Amniotic epithelial cell (primary cell): Measurements from ENCODE around the gene TNXB.

ENCODE experiments used
- DNase-seq: peaks from one replicate; pipeline ENCODE4 v3.0.0-alpha.2; 2010; ENCODE audit warnings: low read depth

The TNXB gene

DNA sequence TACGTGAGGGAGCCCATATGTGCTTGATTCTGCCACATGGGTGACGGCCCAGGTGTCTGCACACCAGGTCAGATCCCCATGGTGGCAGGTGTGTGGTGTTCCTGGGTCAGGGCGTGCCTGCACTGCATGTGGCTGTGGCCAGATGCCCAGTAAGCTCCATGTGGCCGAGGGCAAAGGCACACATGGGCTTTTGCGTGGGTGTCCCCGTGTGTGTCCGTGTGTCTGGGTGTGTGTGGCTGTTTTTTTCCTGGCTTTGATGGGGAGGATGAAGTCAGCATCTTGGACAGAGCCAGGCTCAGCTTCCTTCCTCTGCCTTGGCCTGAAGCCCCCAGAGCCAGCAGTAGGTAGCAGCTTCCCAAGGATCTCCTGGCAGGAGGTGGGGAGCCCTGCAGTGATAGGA lies 1.5 kb upstream of the TNXB start:
- DNase-seq: no peak

DNA sequence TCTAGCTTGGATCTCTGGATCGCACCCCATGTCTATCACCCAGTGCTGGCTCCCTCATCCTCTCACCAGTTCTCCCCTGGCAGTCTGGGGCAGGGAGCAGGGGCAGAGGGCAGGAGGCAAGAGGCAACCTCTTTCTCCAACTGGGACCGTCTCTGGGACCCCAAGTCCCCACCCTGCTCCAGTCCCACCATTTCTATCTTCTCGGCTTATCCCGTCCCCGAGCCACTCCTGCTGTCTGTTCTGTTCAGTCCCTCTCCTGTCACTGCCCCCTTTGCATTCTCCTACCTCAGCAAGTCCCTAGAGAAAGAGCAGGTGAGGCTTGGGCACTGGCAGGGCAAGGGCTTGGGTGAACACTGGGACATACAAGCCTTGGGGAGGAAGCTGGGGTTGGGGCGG lies 625 bp upstream of the TNXB start:
- no peak for DNase-seq

DNA sequence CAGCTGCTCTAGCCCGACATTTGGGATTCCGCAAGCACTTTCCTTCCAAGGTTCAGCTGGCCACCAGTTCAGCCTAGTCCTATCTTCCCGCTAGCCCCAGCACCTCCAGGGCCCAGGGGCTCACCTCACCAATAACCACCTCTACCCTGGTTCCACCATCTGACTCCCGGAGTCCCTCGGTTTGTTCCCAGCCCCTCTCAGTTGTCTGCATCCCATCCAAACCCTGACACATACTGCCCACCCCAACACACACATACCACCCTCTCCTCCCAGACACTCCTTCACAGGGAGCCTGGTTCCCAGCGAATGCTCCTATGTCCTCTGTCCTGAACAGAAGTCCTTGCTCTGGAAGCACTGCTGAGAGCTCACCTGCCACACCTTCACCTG lies 418 bp downstream of the TNXB start:
- DNase-seq: no peak

DNA sequence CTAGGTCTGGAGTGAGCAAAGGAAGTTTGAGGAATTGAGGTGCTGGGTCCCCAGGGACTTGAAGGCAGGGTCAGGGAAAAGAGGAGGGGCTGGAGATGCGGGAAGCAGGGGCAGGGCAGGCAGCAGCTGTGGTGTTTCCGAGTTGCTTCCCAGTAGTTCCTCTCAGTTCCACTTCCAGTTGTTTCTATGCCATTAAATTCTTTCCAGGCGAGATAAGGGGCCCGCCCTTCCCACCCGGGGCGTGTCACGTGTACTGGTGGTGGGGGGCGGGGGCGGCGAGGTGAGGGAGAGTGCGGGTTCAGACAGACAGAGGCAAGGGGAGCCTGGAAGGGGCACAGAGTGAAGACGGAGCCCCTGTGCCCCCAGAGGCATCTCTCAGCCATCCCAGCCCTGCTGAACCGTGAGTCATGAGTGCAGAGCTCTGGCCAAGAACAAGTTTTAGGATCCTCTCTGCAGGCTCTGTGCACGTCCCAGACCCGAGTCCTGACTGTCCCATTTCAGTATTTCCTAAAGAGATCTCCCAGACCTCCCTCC lies 977 bp downstream of the TNXB start:
- DNase-seq: no peak

DNA sequence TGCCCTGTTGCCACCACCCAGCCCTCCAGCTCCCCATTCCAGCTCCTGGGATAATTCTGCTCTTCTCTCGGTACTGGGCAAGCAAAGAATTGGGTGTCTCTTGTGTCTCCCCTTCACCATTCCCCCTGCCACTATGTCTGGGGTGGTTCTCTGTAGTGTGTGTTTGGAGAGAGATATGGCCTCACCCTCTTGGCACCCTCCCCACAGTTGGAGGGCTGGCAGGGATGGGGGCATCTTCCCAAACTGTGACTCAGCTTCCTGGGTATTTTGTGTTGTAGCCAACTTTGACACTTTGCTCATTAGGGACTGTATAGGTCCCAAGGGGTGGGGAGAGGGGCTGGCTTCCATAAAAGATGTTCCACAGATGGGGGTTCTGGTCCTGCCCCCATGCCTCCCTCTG lies 1.7 kb downstream of the TNXB start:
- DNase-seq: no peak

DNA sequence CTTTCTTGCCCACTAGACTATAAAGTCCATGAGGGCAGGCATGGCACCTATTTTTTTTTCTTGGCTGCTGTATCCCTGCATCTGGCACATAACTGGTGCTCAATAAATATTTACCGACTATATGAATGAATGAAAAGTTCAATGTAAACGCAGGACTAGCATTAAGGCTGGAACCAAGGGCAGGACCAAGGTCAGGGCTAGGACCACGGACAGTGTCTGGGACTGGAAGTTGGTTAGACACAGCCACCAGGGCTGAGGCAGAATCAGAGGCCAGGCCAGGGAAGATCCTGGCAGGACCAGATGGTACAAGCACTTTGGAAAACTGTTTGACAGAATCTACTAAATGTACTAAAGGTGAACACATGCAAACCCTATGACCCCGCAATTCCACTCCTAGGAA lies 3.7 kb downstream of the TNXB start:
- DNase-seq: no peak

DNA sequence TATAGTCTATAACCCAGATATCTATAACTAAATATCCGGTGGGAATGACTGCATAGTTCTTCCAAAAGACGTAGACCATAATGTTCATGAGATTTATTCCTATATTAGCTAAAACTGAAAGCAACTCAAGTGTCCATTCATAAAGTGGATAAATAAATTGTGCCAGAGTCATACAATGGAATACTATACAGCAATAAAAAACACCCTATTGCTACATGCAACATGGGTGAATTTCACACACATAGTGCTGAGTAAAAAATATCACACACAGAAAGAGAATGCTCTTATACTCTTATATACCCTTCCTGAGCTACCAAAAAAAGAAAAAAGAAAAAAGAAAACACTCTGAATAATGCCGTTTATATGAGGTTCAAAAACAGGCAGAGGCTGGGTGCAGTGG lies 6.9 kb downstream of the TNXB start:
- DNase-seq: no peak

DNA sequence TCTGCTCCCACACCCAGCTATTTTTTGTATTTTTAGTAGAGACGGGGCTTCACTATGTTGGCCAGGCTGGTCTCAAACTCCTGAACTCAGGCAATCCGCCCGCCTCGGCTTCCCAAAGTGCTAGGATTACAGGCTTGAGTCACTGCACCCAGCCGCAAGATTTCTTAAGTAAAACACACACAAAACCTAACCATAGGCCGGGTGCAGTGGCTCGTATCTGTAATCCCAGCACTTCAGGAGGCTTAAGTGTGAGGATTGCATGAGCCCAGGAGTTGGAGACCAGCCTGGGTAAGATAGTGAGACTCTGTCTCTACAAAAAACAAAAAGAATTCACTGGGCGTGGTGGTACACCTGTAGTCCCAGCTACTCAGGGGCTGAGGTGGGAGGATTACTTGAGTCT lies 8.9 kb downstream of the TNXB start:
- DNase-seq: peak; percentile 66

DNA sequence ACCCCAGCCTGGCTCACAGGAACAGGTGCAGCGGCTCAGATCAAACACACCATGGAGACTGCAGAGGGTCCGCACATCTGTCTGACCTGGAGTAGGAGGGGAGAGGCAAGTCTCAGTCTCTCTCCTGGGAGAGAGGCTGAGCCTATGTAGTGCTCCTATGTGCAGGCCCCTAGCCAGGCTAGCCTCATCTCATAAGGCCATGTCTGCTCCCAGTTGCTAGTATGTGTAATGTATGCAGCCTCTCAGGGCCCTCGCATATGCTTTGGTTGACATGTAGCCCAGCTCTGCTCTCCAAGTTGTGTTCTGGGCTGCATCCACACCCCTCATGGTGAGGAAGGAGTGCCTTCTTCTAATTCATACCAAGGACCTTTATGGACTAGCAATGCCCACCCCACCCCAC lies 11.8 kb downstream of the TNXB start:
- DNase-seq: no peak

DNA sequence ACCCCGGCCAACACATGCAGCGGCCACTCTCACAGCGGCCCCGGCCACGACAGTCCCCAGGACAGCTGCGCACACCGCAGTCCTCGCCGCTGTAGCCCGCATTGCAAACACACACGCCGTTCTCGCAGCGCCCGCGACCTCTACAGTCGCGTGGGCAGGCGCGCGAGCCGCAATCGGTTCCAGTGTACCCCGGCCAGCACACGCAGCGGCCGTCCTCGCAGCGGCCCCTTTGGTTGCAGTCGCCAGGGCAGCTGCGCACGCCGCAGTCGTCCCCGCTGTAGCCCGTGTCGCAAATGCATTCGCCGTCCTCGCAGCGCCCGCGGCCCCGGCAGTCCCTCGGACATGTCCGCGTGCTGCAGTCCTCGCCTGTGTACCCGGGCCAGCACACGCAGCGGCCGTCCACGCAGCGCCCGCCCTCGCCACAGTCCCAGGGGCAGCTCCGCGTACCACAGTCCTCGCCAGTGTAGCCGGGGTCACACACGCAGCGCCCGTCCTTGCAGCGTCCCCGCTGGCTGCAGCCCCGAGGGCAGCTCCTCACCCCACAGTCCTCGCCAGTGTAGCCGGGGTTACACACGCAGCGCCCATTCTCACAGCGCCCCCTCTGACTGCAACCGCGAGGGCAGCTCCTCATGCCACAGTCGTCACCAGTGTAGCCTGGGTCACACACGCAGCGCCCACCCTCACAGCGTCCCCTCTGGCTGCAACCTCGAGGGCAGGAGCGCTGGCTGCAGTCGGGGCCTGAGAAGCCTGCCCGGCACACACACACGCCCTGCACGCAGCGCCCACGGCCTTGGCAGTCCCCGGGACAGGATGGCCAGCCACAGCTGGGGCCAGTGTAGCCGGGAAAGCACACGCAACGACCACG lies 12.5 kb downstream of the TNXB start:
- DNase-seq: no peak

DNA sequence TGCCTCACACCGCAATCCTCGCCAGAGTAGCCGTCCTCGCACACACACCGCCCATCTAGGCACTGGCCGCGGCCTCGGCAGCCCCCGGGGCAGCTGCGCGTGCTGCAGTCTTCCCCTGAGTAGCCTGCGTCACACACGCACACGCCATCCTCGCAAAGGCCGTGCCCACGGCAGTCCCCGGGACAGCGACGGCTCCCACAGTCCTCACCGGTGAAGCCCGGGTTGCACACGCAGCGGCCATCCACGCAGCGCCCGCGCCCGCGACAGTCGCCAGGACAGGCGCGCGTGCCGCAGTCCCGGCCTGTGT lies 13.1 kb downstream of the TNXB start:
- DNase-seq: no peak

DNA sequence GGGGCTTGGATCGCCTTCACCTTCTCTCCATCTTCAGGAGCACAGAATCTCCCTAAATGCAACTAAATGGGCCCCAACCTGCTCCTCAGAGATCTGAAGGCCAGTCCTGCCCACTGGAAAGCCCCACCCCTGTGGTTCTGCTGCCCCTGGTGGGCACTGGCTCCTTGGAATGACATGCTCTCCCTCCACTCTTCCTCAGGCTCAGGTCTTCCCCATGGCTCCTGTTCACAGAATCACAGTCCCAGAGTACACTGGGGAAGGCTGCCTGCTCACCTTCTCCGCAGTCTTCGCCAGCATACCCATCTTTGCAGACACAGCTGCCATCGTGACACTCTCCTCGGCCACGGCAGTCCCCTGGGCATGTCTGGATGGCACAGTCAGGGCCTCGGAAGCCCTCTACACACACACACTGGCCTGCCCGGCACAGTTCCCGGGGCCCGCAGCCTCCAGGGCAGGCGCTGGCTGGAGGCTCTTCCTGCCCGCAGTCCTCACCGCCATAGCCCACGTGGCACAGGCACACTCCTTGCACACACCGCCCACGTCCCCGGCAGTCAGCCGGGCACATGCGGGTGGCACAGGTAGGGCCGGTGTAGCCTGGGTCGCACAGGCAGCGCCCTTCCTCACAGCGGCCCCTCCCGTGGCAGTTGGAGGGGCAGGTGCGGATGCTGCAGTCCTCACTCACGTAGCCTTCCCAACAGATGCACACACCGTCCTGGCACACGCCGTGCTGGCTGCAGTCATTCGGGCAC lies 13.6 kb downstream of the TNXB start:
- no peak for DNase-seq

DNA sequence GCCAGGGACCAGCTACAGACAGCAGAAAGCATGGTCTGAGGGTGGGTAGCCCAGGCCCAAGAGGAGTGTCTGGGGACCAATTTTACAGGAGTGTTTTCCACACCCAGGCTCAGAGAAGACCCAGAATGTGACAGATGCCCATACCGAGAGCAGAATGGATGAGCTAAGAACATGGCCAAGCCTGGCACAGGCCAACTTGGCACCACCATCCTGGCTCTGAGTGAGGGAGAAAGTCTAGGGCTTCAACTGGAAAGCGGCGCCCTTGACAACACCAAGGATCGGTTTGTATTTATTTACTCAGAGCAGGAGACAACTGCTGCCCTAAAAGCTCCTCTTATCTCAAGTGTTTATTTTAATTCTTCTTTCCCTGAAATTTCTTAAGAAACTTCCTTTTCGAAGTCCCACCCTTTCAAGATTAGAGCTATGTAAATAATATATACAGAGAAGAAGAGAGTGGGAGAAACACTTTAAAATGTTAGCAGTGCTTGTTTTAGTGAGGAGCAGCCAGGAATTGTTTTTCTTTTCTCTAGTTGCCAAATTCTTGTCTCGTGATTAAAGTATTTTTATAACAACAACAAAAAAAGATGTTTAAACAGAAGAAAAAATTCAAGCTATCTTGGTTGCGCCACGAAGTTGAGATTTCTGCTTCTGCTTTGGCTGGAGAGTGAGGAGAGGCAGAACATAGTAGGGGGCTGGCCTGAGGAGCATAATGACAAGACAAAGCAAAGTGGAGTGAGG lies 16.2 kb downstream of the TNXB start:
- peak; percentile 78 for DNase-seq

DNA sequence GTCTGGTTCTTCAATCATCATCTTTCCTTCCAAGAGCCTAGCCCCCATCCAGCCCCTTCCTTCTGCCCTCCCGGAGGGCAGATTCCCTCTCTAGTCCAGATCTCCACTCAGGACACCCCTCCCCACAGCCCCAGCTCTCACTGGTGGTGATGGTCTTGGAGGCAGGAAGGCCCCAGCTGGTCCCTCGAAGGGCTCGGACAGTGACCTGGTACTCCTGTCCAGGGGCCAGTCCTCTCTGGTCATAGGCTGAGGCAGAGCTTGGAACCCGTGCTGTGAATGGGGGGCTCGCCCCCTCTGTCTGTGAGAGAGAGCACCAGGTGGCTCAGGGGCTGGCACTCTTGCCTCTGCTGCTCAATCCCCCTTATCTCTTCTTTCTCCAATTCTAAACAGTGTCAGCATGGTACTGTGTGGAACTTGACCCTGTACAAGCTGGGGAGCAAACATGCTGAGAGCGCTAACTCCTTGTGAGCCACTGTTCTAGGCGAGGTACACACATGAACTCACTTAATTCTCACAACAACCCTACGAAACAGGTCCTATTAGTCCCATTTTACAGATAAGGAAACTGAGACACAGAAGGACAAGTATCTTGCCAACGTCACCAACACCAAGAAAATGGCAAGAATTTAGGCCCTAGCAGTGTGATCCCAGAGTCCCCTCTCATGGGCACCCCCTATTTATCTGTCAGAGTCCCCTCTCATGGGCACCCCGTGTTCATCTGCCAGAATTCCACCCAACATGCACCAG lies 19.9 kb downstream of the TNXB start:
- no peak for DNase-seq

DNA sequence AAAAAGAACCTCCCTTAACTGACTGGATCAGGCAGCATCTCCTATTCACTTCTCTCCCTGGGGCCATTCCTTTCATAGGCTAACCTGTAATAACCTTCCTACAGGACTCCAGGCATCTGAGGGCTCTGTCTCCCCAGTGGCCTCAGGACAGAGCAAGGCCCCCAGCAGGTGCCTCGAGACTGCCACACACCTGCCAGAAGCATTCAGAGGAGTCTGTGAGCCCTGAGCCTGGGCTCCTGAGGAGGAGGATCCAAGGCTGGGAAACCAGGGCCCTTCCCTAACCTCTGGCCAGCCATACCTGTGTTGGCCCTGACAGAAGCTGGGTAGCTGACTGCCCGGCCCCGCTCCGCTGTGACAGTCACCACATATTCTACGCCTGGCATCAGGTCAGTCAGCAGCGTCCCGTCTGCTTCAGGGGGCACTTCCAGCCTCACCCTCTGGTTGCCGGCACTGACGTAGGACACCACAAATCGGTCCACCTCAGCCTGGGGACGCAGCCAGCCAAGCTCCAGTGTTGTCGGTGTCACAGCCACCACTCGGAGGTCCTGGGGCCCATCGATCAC lies 20.6 kb downstream of the TNXB start:
- no peak for DNase-seq

DNA sequence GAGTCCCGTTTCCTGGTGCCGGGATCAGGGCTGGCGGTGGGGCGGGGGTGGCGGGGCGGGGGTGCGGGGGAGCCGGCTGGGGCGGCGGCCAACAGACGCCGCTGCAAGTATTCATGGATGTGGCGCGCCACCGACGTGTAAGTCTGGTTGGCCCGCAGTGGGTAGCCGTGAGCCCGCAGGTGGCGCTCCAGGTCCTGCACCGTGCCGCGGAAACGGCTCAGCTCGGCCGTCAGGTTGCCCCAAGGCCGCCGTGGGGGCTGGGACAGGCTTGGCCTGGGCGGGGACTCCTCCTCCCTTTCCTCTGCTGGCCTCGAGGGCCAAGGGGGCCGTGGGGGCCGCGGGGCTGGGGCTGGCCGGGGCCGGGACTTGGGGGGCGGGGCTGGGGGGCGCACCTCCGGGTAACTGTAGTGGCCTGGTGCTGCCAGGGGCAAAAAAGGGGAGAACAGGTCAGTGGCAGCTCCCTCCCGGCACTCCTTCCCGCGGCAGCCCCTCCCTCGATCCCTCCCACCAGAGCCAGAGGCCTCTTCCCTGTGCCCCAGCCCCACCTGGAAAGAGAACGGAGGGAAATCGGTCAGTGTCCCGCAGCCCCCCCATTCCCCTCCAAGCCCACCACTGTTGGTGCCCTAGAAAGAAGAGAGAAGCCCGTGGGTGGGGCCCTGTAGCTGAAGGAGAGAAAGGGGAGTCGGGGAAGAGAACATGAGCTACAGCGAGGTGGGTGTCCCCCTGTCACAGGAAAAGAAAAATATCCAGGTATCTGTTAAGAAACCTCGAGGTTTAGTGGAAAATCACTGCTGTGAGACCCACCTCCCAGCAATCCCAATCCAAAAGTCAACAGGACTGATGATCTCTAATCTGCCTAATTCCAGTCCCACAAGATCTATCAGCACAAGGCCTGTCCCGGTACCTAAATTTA lies 21.3 kb downstream of the TNXB start:
- peak; percentile 68 for DNase-seq

DNA sequence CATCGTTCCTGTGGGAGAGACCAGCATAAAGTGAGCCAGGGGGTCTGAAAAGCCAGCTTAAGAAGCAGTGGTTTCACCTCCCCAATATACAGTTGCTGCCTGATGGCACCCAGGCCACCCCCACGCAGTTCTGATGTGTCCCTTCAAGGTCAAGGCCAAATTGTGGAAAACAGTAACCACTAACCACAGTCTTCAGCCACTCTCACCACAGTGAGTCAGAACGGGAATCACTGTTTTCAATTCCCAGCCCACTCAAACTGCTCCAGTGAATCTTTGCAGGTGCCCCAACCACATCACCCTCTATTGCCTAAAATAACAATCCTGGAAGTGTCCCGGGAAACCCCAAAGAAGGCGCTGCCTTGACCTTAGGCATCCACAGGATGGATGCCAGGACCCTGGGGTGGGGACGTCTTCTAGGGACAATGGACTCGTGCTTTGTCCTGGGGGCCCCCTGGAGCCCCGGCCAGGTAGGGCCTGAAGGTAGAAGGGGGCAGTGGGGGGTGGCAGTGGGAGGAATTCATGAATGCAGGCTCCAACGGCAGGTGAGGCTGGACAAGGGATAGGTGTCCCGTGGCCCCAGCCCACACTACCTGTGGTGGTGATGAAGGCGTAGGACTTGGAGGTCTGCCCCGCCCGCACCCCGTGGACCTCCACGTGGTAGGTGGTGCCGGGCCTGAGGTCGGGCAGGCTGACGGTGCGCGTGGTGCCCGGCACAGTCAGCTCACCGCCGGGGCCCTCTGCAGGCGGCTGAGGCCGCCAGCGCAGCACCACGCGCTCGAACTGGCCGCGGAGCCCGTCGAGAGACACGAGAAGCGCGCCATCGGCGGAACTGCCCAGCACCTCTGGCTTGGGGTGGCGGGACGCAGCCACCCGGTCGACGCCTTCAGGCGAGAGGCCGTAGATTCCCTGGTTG lies 22.2 kb downstream of the TNXB start:
- DNase-seq: peak; percentile 86

DNA sequence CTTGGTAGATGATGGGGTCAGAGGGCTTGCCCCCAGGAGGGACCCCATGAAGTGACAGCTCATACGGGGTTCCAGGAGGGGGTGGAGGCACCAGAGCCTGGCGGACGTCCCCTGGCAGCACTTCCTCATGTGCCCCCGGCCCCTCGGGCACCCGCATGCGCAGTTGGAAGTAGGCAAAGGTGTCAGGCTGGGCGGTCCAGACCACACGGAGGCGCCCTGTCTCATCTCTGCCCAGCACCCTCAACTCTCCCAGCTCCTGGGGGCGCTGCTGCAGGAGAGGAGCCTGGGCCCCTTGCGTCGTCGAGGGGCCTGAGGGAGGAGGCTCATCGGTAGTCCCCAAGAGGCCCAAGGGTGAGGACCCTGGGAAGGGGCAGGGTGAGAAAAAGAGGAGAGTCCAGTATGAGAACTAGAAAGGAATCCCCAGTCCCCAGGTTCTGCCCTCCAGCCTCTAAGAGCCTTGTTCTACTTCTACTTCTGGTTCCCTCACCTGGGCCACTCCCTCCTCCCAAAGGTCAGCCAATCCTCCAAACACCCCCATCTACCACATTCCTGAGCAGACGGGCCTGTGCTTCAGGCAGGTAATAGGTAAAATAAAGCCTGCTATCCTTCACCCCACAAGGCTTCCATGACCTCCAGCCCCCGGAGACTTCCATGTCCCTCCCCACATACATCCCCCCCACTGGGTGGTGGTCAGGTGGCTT lies 23.2 kb downstream of the TNXB start:
- DNase-seq: no peak

DNA sequence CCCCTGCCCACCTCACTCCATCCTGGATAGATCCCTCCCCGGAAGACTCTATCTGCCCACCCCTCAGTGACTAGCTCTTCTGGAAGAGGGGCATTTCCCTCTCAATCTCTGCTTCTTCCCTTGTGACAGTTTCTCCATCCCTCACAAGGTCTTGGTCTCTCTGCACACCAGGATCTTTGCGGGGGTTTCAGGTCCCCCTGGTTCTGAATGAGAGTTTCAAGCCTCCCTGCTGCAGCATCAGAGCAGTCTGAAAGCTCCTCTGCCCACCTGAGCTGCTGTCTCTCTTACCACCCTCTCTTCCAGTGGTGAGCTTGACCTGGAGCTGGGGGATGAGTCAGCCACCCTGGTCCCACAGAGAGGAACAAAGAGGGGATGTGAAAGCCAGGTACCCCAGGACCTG lies 24.4 kb downstream of the TNXB start:
- DNase-seq: no peak
